Adipocyte (in vitro differentiated cells): ENCODE data around the gene SRP68.

Source experiments
- DNase-seq: peaks from one replicate; pipeline ENCODE4 v3.0.0-alpha.2; 2015; ENCODE audit warnings: low read depth
- H3K27me3 ChIP-seq: replicated peaks from 2 replicates; pipeline ENCODE4 v1.7.0; 2013; ENCODE audit warnings: mild to moderate bottlenecking, low read length, moderate library complexity; ENCODE audit not compliant: control insufficient read depth, insufficient read depth
- H3K36me3 ChIP-seq: 2 replicates; pipeline ENCODE4 v1.7.0; 2013; ENCODE audit warnings: low read length, mild to moderate bottlenecking, moderate library complexity; ENCODE audit not compliant: control insufficient read depth, insufficient read depth, severe bottlenecking
- H3K4me1 ChIP-seq: 2 replicates; pipeline ENCODE4 v1.7.0; 2013; ENCODE audit warnings: mild to moderate bottlenecking, low read length, moderate library complexity; ENCODE audit not compliant: control insufficient read depth, insufficient read depth
- H3K4me3 ChIP-seq: 2 replicates; pipeline ENCODE4 v1.7.0; 2013; ENCODE audit warnings: mild to moderate bottlenecking, low read length, moderate library complexity
- H3K9ac ChIP-seq: 2 replicates; pipeline ENCODE4 v1.7.0; 2013; ENCODE audit warnings: mild to moderate bottlenecking, low read length, moderate library complexity
- H3K9me3 ChIP-seq: 2 replicates; pipeline ENCODE4 v1.7.0; 2013; ENCODE audit warnings: mild to moderate bottlenecking, low read length, moderate library complexity; ENCODE audit not compliant: control insufficient read depth

Gene SRP68

DNA sequence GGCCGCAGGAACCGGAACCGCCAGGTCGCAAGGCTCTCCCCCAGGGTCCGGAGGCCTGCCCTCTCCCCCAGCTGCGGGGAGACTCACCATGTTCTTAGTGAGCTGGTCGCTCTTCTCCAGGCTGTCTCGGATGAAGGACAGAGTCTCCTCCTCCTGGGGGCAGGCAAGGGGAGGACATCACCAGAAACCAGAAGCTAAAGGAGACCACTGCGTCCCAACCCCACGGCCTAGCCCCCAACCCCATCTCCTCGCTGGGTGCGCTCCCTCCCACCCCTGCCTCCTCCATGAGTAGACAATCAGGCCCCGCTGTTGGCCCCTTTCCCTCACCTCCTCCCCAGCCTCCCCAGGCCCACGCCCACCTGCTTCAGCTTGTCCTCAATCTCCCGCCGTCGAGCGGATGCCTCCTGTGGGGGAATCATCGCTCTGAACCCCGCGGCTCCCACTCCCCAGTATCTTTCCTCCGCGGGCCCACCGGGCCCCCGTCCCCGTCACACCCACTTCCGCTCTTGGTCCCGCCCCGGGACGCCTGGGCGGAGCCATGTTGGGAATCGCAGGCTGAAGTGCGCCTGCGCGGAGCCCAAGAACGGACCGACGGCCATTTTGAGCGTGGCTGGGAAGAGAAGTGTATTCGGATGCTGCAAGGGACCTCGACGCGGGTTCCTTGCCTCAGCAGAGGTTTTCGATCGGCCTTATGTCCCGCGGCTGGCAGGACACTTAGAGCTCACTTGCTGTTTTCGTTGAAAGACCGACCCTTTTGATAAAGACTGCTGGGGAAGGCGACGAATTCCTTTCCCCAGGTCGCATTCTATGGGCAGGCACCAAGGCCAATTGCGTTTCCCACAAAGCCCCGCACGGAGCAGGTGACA is 31.2 kb upstream of the SRP68 start, which contains the start of gene EXOC7:
Gene EXOC7, minus strand, starts transcription at position 514 of the 866 bp plus-strand sequence. Its CDS starts 95 bp downstream, at position 419.
- H3K4me3 ChIP-seq: peak within 1 kb of the TSS; percentile 91
- DNase-seq: peak; percentile 98
- H3K27me3 ChIP-seq: no peaks in the 10 kb centered on the region

DNA sequence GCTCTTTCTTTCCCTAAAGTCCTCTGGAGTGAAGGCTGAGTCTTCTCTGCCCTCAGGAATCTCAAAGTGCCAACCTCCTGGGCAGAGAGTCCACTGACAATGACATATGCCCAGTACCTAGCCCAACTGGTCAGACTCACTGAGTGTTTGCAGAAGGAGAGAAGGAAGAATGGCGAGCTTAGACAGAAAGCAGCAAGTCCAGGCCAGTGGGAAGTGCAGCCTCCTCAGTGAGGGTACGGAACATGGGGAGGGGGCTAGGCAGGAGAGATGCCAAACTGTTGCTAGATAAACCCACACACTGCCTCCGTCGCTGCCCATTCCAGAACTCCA is 30.6 kb upstream of the SRP68 start:
- peak overlapping the region; percentile 91 for H3K4me3 ChIP-seq
- no peak for DNase-seq
- no peaks in the 10 kb centered on the region for H3K9me3 ChIP-seq
- H3K9ac ChIP-seq: peak overlapping the region; percentile 92
- peaks cover 26% of the 10 kb centered on the region for H3K36me3 ChIP-seq
- peaks cover 17% of the 10 kb centered on the region for H3K4me1 ChIP-seq
- H3K27me3 ChIP-seq: no peaks in the 10 kb centered on the region

More for the DNA sequence above, 31.2 kb upstream of the SRP68 start, which contains the start of gene EXOC7:
- no peaks in the 10 kb centered on the region for H3K9me3 ChIP-seq
- H3K4me1 ChIP-seq: peaks cover 17% of the 10 kb centered on the region
- H3K9ac ChIP-seq: peak within 1 kb of the TSS; percentile 92
- H3K36me3 ChIP-seq: peaks cover 25% of the 10 kb centered on the region

DNA sequence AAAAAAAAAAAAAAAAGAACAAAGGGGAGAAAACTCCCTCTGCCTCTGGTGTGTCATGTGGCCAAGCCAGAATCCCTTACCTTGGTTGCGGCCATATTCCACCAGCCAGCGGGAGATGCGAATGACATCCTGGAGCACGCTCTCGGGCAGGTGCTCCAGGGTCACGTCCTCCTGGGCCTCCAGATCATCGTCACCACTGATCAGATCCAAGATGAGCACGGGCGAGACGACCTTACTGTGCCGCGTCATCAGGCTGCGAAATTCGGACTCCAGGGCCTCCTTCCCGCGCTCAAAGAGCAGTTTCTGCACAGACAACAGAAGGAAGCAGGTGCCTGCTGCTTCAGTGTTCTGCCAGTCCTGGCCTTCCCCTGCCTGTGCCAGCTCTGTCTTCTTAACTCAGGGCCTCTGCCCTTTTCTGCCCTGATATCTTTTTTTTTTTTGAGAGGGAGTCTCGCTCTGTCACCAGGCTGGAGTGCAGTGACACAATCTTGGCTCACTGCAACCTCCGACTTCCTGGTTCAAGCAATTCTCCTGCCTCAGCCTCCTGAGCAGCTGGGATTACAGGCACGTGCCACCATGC is 25.5 kb upstream of the SRP68 start:
- Histone ChIP-seq H3K36me3 (peaks cover 64% of the 10 kb centered on the region), H3K4me3 (no peak overlapping the region), H3K9me3 (no peaks in the 10 kb centered on the region), H3K9ac (no peak overlapping the region), H3K4me1 (peaks cover 9% of the 10 kb centered on the region), H3K27me3 (no peaks in the 10 kb centered on the region)
- DNase-seq: no peak

- no peaks in the 10 kb centered on the region for H3K4me1 ChIP-seq
- H3K27me3 ChIP-seq: no peaks in the 10 kb centered on the region
- H3K4me3 ChIP-seq: no peak overlapping the region
- DNase-seq: no peak
- peaks cover 66% of the 10 kb centered on the region for H3K36me3 ChIP-seq
- no peaks in the 10 kb centered on the region for H3K9me3 ChIP-seq
- H3K9ac ChIP-seq: no peak overlapping the region
Observed at GRCh38 chr17:76095943-76096342, 23.6 kb upstream of the SRP68 start.

- DNase-seq: no peak
- H3K9ac ChIP-seq: no peak overlapping the region
- H3K27me3 ChIP-seq: no peaks in the 10 kb centered on the region
- no peak overlapping the region for H3K4me3 ChIP-seq
- no peaks in the 10 kb centered on the region for H3K9me3 ChIP-seq
- H3K4me1 ChIP-seq: no peaks in the 10 kb centered on the region
- peaks cover 70% of the 10 kb centered on the region for H3K36me3 ChIP-seq
Observed at GRCh38 chr17:76094046-76094445, 21.7 kb upstream of the SRP68 start.

DNA sequence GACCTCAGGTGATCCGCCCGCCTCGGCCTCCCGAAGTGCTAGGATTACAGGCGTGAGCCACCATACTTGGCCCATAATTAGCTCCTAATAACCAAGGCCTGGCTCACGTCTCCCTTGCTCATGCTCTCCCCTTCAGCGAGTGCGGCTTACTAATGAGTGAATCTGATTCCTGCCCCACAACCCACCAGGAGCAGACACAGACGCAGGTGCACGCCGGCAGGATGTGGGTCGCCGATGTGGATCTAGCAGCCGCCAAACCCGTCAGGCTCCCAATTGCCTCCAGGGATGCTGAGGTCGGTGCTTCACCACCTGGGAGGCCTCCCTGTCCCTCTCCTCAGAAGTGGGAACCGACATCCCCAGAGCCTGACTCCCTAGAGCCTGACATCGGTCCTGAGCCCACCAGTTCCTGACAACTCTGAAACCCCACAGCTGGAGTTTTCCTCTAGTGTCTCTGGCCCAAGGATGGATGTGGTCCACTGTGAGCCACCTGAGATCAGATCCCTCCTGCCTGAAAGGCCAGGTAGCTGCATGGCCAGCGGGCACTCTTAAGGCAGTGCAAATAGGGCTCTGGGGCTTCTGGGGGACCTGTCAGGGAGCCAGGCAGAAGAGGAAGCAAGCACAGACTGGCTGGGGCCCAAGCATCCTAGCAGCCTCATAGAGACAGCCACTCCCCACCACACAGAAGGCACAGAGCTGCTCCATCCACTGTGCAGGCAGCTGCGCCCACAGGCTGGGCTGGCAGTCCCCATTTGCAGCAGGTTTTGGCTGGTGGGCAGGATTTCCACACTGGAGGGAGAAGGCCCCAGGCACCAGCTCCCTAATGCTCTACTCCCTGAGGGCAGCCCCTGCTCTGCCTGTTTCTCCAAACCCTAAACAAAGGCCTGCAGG is 20.5 kb upstream of the SRP68 start:
- no peaks in the 10 kb centered on the region for H3K4me1 ChIP-seq

GRCh38 chr17:76091526-76092286 is 19.4 kb upstream of the SRP68 start:
- H3K9ac ChIP-seq: no peak overlapping the region
- H3K36me3 ChIP-seq: peaks cover 80% of the 10 kb centered on the region
- H3K27me3 ChIP-seq: no peaks in the 10 kb centered on the region
- no peak overlapping the region for H3K4me3 ChIP-seq
- no peaks in the 10 kb centered on the region for H3K4me1 ChIP-seq
- no peak for DNase-seq
- H3K9me3 ChIP-seq: no peaks in the 10 kb centered on the region

More for the DNA sequence above, 20.5 kb upstream of the SRP68 start:
- Histone ChIP-seq H3K9me3 (no peaks in the 10 kb centered on the region), H3K36me3 (peaks cover 80% of the 10 kb centered on the region), H3K9ac (no peak overlapping the region), H3K27me3 (no peaks in the 10 kb centered on the region), H3K4me3 (no peak overlapping the region)
- no peak for DNase-seq

DNA sequence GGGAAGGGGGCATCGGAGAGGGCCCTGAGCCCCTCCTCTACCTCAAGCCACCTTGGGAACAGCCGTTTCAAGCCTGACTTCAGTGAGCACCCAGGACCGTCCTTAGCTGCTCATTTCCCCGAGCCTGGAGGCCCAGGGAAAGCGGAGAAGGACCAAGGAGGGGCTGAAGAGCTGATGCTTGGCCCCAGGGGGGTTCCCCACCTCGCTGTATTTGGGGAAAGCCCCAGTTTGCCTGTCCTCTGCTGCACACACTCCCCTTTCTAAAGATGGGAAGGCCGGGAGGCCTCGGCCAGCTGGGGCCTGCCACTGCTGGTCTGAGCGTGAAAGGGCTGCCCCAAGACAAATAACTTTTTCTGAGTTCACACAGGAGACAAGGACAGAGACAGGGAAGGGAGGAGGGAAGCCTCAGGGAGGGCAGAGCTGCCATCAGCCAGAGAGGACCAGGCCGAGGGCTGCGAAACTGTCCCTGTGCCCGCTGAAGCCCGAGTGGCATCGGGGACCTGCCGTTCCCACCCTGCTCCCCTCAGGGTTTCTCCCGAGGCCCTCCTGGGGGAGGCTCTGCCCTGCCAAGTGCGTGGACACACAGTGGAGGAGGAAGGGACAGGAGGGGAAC is 18.3 kb upstream of the SRP68 start:
- Histone ChIP-seq H3K4me1 (no peaks in the 10 kb centered on the region), H3K27me3 (no peaks in the 10 kb centered on the region), H3K4me3 (no peak overlapping the region), H3K9me3 (no peaks in the 10 kb centered on the region), H3K9ac (no peak overlapping the region), H3K36me3 (peaks cover 82% of the 10 kb centered on the region)
- no peak for DNase-seq

- peaks cover 87% of the 10 kb centered on the region for H3K36me3 ChIP-seq
- H3K4me1 ChIP-seq: no peaks in the 10 kb centered on the region
- DNase-seq: no peak
- no peaks in the 10 kb centered on the region for H3K9me3 ChIP-seq
- no peak overlapping the region for H3K9ac ChIP-seq
- no peaks in the 10 kb centered on the region for H3K27me3 ChIP-seq
- no peak overlapping the region for H3K4me3 ChIP-seq
Observed at GRCh38 chr17:76089680-76090516, 17.6 kb upstream of the SRP68 start.
